HUES48 (cell line): ENCODE data around the gene RHEB.
A peak's percentile ranks its signal among the peaks of the same experiment; 100 is the strongest.

Experiments used
- H3K27ac ChIP-seq: one replicate; pipeline ENCODE4 v1.7.0; 2013; ENCODE audit warnings: low read depth, low read length, inconsistent platforms
- H3K27me3 ChIP-seq: 2 replicates; pipeline ENCODE4 v1.6.1; 2013; ENCODE audit warnings: mild to moderate bottlenecking, low read length; ENCODE audit not compliant: control insufficient read depth, insufficient read depth
- H3K36me3 ChIP-seq: 2 replicates; pipeline ENCODE4 v1.6.1; 2013; ENCODE audit warnings: low read length; ENCODE audit not compliant: control insufficient read depth, insufficient read depth
- H3K4me1 ChIP-seq: 2 replicates; pipeline ENCODE4 v1.6.1; 2013; ENCODE audit warnings: mild to moderate bottlenecking, low read length; ENCODE audit not compliant: control insufficient read depth, insufficient read depth
- H3K4me3 ChIP-seq: 2 replicates; pipeline ENCODE4 v1.5.1; 2013; ENCODE audit warnings: mild to moderate bottlenecking, low read depth, low read length
- H3K9ac ChIP-seq: 2 replicates; pipeline ENCODE4 v1.6.1; 2013; ENCODE audit warnings: mild to moderate bottlenecking, low read depth, low read length, moderate library complexity
- H3K9me3 ChIP-seq: 2 replicates; pipeline ENCODE4 v1.6.1; 2013; ENCODE audit warnings: low read length; ENCODE audit not compliant: control insufficient read depth, insufficient read depth

Gene RHEB

GRCh38 chr7:151455690-151456089, 64.0 kb downstream of the RHEB start:
- no peak overlapping the region for H3K4me3 ChIP-seq
- peaks cover 46% of the 10 kb centered on the region for H3K4me1 ChIP-seq
- no peaks in the 10 kb centered on the region for H3K27me3 ChIP-seq
- H3K36me3 ChIP-seq = no peaks in the 10 kb centered on the region
- no peak overlapping the region for H3K27ac ChIP-seq
- H3K9ac ChIP-seq = no peak overlapping the region
- peaks cover 9% of the 10 kb centered on the region for H3K9me3 ChIP-seq

DNA sequence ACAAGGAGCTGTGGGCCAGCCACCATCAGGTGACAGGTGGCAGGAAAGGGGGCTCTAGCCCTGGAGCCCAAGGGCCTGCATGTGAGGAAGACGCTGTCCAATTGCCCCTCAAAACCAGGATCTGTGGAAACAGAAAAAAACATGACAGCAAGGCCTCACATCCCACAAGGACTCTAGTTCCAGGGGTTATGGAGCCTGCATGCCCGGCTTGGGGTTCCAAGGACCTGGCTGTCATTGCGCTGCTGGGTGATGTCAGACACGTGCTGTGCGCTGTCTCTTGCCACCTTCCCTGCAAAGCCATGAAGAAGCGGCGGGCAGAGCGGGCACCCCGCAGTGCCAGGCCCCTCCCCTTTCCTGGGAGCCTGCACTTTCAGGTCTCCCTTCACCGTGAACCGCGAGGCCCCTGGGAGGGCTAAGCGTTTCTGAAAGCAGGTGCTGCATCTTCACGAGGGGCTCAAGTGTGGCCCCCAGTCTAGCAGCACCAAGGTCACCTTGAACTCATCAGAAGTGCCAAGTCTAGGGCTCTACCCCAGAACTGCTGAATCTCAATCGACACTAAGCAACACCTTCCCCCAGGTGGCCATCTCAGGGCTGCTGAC, 64.7 kb downstream of the RHEB start:
- no peak overlapping the region for H3K27ac ChIP-seq
- no peaks in the 10 kb centered on the region for H3K27me3 ChIP-seq
- no peaks in the 10 kb centered on the region for H3K36me3 ChIP-seq
- no peak overlapping the region for H3K9ac ChIP-seq
- peaks cover 9% of the 10 kb centered on the region for H3K9me3 ChIP-seq
- no peak overlapping the region for H3K4me3 ChIP-seq
- H3K4me1 ChIP-seq = peaks cover 40% of the 10 kb centered on the region

- Histone ChIP-seq H3K9me3 (peaks cover 9% of the 10 kb centered on the region), H3K4me3 (no peak overlapping the region), H3K27ac (no peak overlapping the region), H3K9ac (no peak overlapping the region), H3K36me3 (no peaks in the 10 kb centered on the region), H3K4me1 (peaks cover 33% of the 10 kb centered on the region), H3K27me3 (no peaks in the 10 kb centered on the region)
Measured at GRCh38 chr7:151454305-151454704, 65.4 kb downstream of the RHEB start.

DNA sequence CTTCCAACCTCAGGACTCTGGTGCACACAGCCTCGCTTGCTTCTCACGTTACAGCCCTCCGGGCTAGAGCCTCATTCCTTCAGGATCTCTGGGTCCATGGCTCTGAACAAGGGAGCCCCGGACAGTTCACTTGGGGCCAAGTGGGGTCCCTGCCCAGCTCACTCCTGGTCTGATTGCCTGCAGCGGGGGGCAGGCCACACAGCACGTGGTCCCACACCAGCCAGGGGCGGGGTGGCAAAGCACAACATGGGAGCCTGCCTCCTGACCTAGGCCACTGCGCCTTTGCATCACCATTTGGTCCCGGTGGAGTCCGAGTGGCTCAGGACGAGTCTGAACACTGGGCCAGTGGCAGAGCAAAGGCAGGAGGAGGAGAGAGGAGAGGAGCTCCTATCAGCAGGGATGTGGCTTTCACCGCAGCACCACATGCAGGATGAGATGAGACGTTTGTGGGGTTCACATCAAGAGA, 66.3 kb downstream of the RHEB start:
- Histone ChIP-seq H3K4me1 (peaks cover 29% of the 10 kb centered on the region), H3K9ac (no peak overlapping the region)

DNA sequence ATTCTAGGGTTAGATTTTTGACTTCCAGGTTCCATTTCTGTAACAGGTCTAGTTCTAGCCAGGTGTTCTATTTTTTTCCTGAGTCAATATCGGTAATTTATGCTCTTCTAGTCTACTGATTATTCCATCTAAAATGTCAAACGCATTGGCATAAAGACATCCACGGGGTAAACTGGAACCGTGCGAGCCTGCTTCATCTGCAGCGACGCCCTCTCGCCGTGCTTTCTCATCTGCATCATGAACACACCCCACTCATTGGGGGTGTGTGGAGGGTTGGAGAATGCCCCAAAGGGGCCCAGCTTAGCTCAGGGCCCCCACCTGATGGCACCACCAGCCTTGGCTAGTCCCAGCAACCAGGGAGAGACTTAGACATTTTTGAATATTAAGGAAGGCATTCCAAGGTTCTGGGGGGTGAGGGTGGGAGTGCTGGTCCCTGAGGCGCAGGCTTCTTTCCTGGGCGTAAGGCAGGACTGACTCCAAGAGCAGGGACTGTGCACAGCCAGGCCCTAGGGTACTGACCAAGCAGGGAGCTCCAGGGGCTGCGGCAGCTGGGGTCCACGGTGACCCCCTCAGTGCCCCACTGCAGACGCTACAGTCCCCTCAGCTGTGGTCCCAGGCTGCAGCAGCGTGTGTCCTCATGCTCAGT, 66.9 kb downstream of the RHEB start:
- Histone ChIP-seq H3K9ac (no peak overlapping the region), H3K9me3 (peaks cover 7% of the 10 kb centered on the region), H3K27me3 (peaks cover 5% of the 10 kb centered on the region), H3K27ac (no peak overlapping the region), H3K4me1 (peaks cover 29% of the 10 kb centered on the region), H3K4me3 (no peak overlapping the region), H3K36me3 (no peaks in the 10 kb centered on the region)

More for the DNA sequence above, 66.3 kb downstream of the RHEB start:
- Histone ChIP-seq H3K27me3 (no peaks in the 10 kb centered on the region), H3K9me3 (peaks cover 9% of the 10 kb centered on the region), H3K27ac (no peak overlapping the region), H3K4me3 (no peak overlapping the region), H3K36me3 (no peaks in the 10 kb centered on the region)

DNA sequence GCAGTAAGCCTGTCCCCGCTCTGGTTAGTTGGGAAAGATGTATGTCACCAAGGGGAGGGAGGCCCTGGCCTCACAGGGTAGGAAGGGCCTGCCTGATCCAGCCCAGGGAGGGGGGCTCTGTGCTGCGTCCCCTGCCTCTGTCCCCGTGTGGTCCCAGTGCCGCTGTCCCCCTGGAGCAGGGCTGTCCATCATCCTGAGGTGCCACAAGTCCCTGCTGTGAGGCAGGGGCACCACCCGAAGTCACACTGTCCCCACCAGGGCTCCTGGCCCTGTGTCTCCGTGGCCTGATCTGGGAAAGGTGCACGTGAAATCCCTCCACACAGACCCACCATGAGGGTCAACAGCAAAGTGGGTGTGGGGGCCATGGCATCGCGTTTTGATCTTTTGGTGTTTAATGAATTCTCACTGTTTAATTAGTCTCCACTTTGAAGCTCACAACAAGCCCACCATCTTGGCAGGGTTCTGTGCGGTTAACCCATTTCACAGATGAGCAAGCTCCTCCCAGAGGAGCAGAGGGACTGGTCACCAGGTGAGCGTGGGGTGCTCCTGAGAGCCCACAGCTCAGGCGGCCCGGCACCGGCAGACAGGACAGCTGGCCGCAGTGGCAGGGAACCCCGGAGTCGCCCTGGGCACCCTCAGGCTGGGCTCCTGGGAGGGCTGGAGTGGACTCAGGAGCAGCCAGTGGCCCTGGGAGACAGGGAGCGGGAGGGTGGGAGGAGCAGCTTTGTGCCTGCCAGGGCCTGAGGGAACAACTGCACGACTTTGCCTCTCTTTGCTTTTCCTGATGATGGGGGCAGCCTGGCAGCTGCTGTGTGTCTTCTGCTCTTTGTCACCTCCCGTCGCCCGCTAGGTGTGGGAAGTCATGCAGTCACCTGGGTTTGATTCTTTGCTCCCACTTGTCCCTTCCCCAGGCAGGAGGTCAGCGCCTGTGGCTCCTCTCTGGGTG, 67.8 kb downstream of the RHEB start:
- peaks cover 12% of the 10 kb centered on the region for H3K27me3 ChIP-seq
- H3K4me1 ChIP-seq = peaks cover 21% of the 10 kb centered on the region
- no peaks in the 10 kb centered on the region for H3K36me3 ChIP-seq
- H3K27ac ChIP-seq = no peak overlapping the region
- H3K4me3 ChIP-seq = no peak overlapping the region
- no peak overlapping the region for H3K9ac ChIP-seq
- H3K9me3 ChIP-seq = no peaks in the 10 kb centered on the region

- Histone ChIP-seq H3K27me3 (peaks cover 14% of the 10 kb centered on the region), H3K4me1 (peaks cover 14% of the 10 kb centered on the region), H3K9ac (no peak overlapping the region), H3K36me3 (no peaks in the 10 kb centered on the region), H3K9me3 (no peaks in the 10 kb centered on the region), H3K4me3 (no peak overlapping the region), H3K27ac (no peak overlapping the region)
Measured at GRCh38 chr7:151451156-151451555, 68.5 kb downstream of the RHEB start.

- Histone ChIP-seq H3K9me3 (no peaks in the 10 kb centered on the region), H3K9ac (no peak overlapping the region), H3K4me1 (peaks cover 8% of the 10 kb centered on the region), H3K27ac (no peak overlapping the region), H3K27me3 (peaks cover 14% of the 10 kb centered on the region), H3K4me3 (no peak overlapping the region), H3K36me3 (no peaks in the 10 kb centered on the region)
Measured at GRCh38 chr7:151449990-151450389, 69.7 kb downstream of the RHEB start.

- no peak overlapping the region for H3K27ac ChIP-seq
Measured at GRCh38 chr7:151448261-151449252, 71.1 kb downstream of the RHEB start.

GRCh38 chr7:151447901-151448260, 71.8 kb downstream of the RHEB start:
- H3K4me3 ChIP-seq = peak overlapping the region; percentile 51
- no peak overlapping the region for H3K27ac ChIP-seq

More at GRCh38 chr7:151448261-151449252, 71.1 kb downstream of the RHEB start:
- H3K4me1 ChIP-seq = peaks cover 8% of the 10 kb centered on the region
- H3K4me3 ChIP-seq = peak overlapping the region; percentile 51
- H3K9me3 ChIP-seq = no peaks in the 10 kb centered on the region
- H3K27me3 ChIP-seq = peaks cover 14% of the 10 kb centered on the region
- H3K36me3 ChIP-seq = no peaks in the 10 kb centered on the region
- H3K9ac ChIP-seq = no peak overlapping the region

More at GRCh38 chr7:151447901-151448260, 71.8 kb downstream of the RHEB start:
- Histone ChIP-seq H3K36me3 (no peaks in the 10 kb centered on the region), H3K9ac (no peak overlapping the region), H3K9me3 (no peaks in the 10 kb centered on the region), H3K27me3 (peaks cover 14% of the 10 kb centered on the region), H3K4me1 (peaks cover 2% of the 10 kb centered on the region)
